Measurements from ENCODE around the gene ENAH.

The ENAH gene

GRCh38 chr1:225481738-225482137 lies 171.2 kb downstream of the ENAH start:
- H3K36me3 Mint-ChIP-seq (ENCODE audit: low read depth) = no peaks in the 10 kb centered on the region
- H3K27ac Mint-ChIP-seq = no peak overlapping the region
- TF ChIP-seq CTCF (IDR thresholded peaks at IDR 0.05; ENCODE audit: unreplicated experiment in 3 of 3) = no peak
- peaks cover 14% of the 10 kb centered on the region for H3K27me3 Mint-ChIP-seq (ENCODE audit: low read depth)
- no peaks in the 10 kb centered on the region for H3K9me3 Mint-ChIP-seq
- peaks cover 36% of the 10 kb centered on the region for H3K4me1 Mint-ChIP-seq
- no peak overlapping the region for H3K4me3 Mint-ChIP-seq

GRCh38 chr1:225480825-225481434 lies 172.0 kb downstream of the ENAH start:
- H3K27me3 Mint-ChIP-seq (ENCODE audit: low read depth) = peaks cover 19% of the 10 kb centered on the region

GRCh38 chr1:225479996-225480720 lies 172.8 kb downstream of the ENAH start:
- Mint-ChIP-seq H3K36me3 (ENCODE audit: low read depth) (no peaks in the 10 kb centered on the region), H3K4me1 (peaks cover 32% of the 10 kb centered on the region), H3K4me3 (no peak overlapping the region), H3K27ac (no peak overlapping the region), H3K27me3 (ENCODE audit: low read depth) (peaks cover 19% of the 10 kb centered on the region), H3K9me3 (no peaks in the 10 kb centered on the region)
- no peak for TF ChIP-seq CTCF (IDR thresholded peaks at IDR 0.05; ENCODE audit: unreplicated experiment in 3 of 3)

More at GRCh38 chr1:225480825-225481434, 172.0 kb downstream of the ENAH start:
- no peak overlapping the region for H3K4me3 Mint-ChIP-seq
- TF ChIP-seq CTCF (IDR thresholded peaks at IDR 0.05; ENCODE audit: unreplicated experiment in 3 of 3) = peak; percentile 37 to 60 (median 46)
- H3K9me3 Mint-ChIP-seq = no peaks in the 10 kb centered on the region
- H3K27ac Mint-ChIP-seq = no peak overlapping the region
- peaks cover 32% of the 10 kb centered on the region for H3K4me1 Mint-ChIP-seq
- H3K36me3 Mint-ChIP-seq (ENCODE audit: low read depth) = no peaks in the 10 kb centered on the region

GRCh38 chr1:225479341-225479740 lies 173.6 kb downstream of the ENAH start:
- peaks cover 35% of the 10 kb centered on the region for H3K4me1 Mint-ChIP-seq
- H3K27ac Mint-ChIP-seq = no peak overlapping the region
- H3K27me3 Mint-ChIP-seq (ENCODE audit: low read depth) = peaks cover 19% of the 10 kb centered on the region
- no peak for TF ChIP-seq CTCF (IDR thresholded peaks at IDR 0.05; ENCODE audit: unreplicated experiment in 3 of 3)
- no peaks in the 10 kb centered on the region for H3K36me3 Mint-ChIP-seq (ENCODE audit: low read depth)
- H3K9me3 Mint-ChIP-seq = no peaks in the 10 kb centered on the region
- H3K4me3 Mint-ChIP-seq = no peak overlapping the region

- Mint-ChIP-seq H3K27ac (no peak overlapping the region), H3K4me1 (peaks cover 29% of the 10 kb centered on the region), H3K36me3 (ENCODE audit: low read depth) (no peaks in the 10 kb centered on the region), H3K27me3 (ENCODE audit: low read depth) (peaks cover 24% of the 10 kb centered on the region), H3K9me3 (no peaks in the 10 kb centered on the region), H3K4me3 (no peak overlapping the region)
- TF ChIP-seq CTCF (IDR thresholded peaks at IDR 0.05; ENCODE audit: unreplicated experiment in 3 of 3) = no peak
Observed at GRCh38 chr1:225477296-225477911, 175.5 kb downstream of the ENAH start.
